OCI-LY3 (cell line): Measurements from ENCODE around the gene VAV2.

Experiments used
- H2AFZ ChIP-seq: fragments of 200-600, 300-600 bp; shearing (Covaris generic); 2 replicates; pipeline ENCODE4 v1.6.0; 2014; ENCODE audit warnings: antibody characterized with exemption, low read depth, low read length
- H3K27ac ChIP-seq: fragments of 200-600, 300-600 bp; sonication (generic); 2 replicates; pipeline ENCODE4 v1.5.1; 2014; ENCODE audit warnings: mild to moderate bottlenecking, low read length, moderate library complexity, mixed read lengths
- H3K27me3 ChIP-seq: fragments of 200-600, 300-600 bp; sonication (generic); 2 replicates; pipeline ENCODE4 v1.6.1; 2014; ENCODE audit warnings: low read depth, low read length, mixed read lengths
- H3K36me3 ChIP-seq: fragments of 200-600, 300-600 bp; sonication (generic); replicated peaks from 2 replicates; pipeline ENCODE3; 2014; ENCODE audit warnings: low read depth, low read length, mixed read lengths
- H3K4me1 ChIP-seq: fragments of 300-600, 200-600 bp; sonication (generic); 2 replicates; pipeline ENCODE4 v1.6.1; 2014; ENCODE audit warnings: low read length, mixed read lengths
- H3K4me2 ChIP-seq: fragments of 200-600, 300-600 bp; sonication (generic); 2 replicates; pipeline ENCODE4 v1.6.1; 2014; ENCODE audit warnings: low read length, mixed read lengths
- H3K4me3 ChIP-seq: fragments of 300-600, 200-600 bp; sonication (generic); 2 replicates; pipeline ENCODE4 v1.5.1; 2014; ENCODE audit warnings: antibody characterized with exemption, mild to moderate bottlenecking, low read length, moderate library complexity
- H3K79me2 ChIP-seq: fragments of 300-600, 200-600 bp; shearing (Covaris generic); 2 replicates; pipeline ENCODE4 v1.6.1; 2014; ENCODE audit warnings: mild to moderate bottlenecking, low read length, mixed read lengths
- H3K9ac ChIP-seq: fragments of 300-600, 200-600 bp; shearing (Covaris generic); 2 replicates; pipeline ENCODE4 v1.6.0; 2014; ENCODE audit warnings: mild to moderate bottlenecking, low read length, moderate library complexity
- H3K9me3 ChIP-seq: fragments of 200-600, 300-600 bp; shearing (Covaris generic); 2 replicates; pipeline ENCODE4 v1.6.1; 2014; ENCODE audit warnings: low read length, mixed read lengths; ENCODE audit not compliant: insufficient read depth
- H4K20me1 ChIP-seq: fragments of 200-600, 300-600 bp; sonication (generic); 2 replicates; pipeline ENCODE4 v1.6.1; 2016; ENCODE audit warnings: low read length, mixed read lengths; ENCODE audit not compliant: insufficient read depth
- EZH2phosphoT487 ChIP-seq: fragments of 200-600 bp; shearing (Covaris generic); IDR thresholded peaks from 2 replicates; pipeline ENCODE4 v1.6.1; 2018; ENCODE audit warnings: antibody characterized with exemption, mixed run types, low read depth
- TF ChIP-seq, protein P1 (sequence below): fragments of 200-600, 300-600 bp; sonication (generic); IDR thresholded peaks from 2 replicates; pipeline ENCODE4 v1.5.1; 2014; ENCODE audit warnings: antibody characterized with exemption, low read length, low read depth

The VAV2 gene

GRCh38 chr9:133731876-133732638 is 260.1 kb downstream of the VAV2 start:
- Histone ChIP-seq H3K27ac (no peak overlapping the region), H3K27me3 (peaks cover 19% of the 10 kb centered on the region), H2AFZ (no peak overlapping the region), H3K36me3 (no peaks in the 10 kb centered on the region), H3K79me2 (no peaks in the 10 kb centered on the region), H3K4me2 (no peak overlapping the region), H3K4me3 (no peak overlapping the region), H4K20me1 (no peaks in the 10 kb centered on the region), H3K9me3 (no peaks in the 10 kb centered on the region), H3K4me1 (peaks cover 32% of the 10 kb centered on the region), H3K9ac (no peak overlapping the region)
- TF ChIP-seq EZH2phosphoT487 = no peak
- TF ChIP-seq, protein P1, sequence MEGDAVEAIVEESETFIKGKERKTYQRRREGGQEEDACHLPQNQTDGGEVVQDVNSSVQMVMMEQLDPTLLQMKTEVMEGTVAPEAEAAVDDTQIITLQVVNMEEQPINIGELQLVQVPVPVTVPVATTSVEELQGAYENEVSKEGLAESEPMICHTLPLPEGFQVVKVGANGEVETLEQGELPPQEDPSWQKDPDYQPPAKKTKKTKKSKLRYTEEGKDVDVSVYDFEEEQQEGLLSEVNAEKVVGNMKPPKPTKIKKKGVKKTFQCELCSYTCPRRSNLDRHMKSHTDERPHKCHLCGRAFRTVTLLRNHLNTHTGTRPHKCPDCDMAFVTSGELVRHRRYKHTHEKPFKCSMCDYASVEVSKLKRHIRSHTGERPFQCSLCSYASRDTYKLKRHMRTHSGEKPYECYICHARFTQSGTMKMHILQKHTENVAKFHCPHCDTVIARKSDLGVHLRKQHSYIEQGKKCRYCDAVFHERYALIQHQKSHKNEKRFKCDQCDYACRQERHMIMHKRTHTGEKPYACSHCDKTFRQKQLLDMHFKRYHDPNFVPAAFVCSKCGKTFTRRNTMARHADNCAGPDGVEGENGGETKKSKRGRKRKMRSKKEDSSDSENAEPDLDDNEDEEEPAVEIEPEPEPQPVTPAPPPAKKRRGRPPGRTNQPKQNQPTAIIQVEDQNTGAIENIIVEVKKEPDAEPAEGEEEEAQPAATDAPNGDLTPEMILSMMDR = no peak

- H3K9ac ChIP-seq = no peak overlapping the region
- no peaks in the 10 kb centered on the region for H3K79me2 ChIP-seq
- H3K9me3 ChIP-seq = no peaks in the 10 kb centered on the region
- H3K27ac ChIP-seq = no peak overlapping the region
- H3K27me3 ChIP-seq = peaks cover 18% of the 10 kb centered on the region
- TF ChIP-seq, protein P1 = no peak
- no peak for TF ChIP-seq EZH2phosphoT487
- H3K4me1 ChIP-seq = peaks cover 23% of the 10 kb centered on the region
- no peak overlapping the region for H3K4me3 ChIP-seq
- no peaks in the 10 kb centered on the region for H3K36me3 ChIP-seq
- no peak overlapping the region for H2AFZ ChIP-seq
- no peaks in the 10 kb centered on the region for H4K20me1 ChIP-seq
- no peak overlapping the region for H3K4me2 ChIP-seq
Observed at GRCh38 chr9:133730994-133731715, 261.0 kb downstream of the VAV2 start.

- Histone ChIP-seq H3K79me2 (no peaks in the 10 kb centered on the region), H2AFZ (no peak overlapping the region), H3K27ac (no peak overlapping the region), H3K9ac (no peak overlapping the region), H3K9me3 (no peaks in the 10 kb centered on the region), H3K4me3 (no peak overlapping the region), H4K20me1 (no peaks in the 10 kb centered on the region), H3K27me3 (peaks cover 21% of the 10 kb centered on the region), H3K4me2 (no peak overlapping the region), H3K4me1 (peaks cover 9% of the 10 kb centered on the region), H3K36me3 (no peaks in the 10 kb centered on the region)
- TF ChIP-seq, protein P1 = no peak
- no peak for TF ChIP-seq EZH2phosphoT487
Observed at GRCh38 chr9:133729617-133730281, 262.4 kb downstream of the VAV2 start.
